ENCODE measurements around the gene SBF2.

GRCh38 chr11:9969068-9969467, 325.0 kb downstream of the SBF2 start:
- TF ChIP-seq EP300 (IDR thresholded peaks at IDR 0.05) (no peak), CTCF (IDR thresholded peaks at IDR 0.05) (no peak)
